GM21528 (cell line): ENCODE data around the gene CFAP57.
"Not testable (repeated sequence)": the region's sequence is repeated elsewhere in the genome, so short reads cannot be mapped to it uniquely, and the experiment has no call there.

Source experiments
- ATAC-seq: cut with Tn5 transposase; IDR thresholded peaks from one replicate; pipeline ENCODE4 v1.9.1; 2021; ENCODE audit warnings: mild to moderate bottlenecking, moderate library complexity; ENCODE audit not compliant: unreplicated experiment, low FRiP score

Gene CFAP57

DNA sequence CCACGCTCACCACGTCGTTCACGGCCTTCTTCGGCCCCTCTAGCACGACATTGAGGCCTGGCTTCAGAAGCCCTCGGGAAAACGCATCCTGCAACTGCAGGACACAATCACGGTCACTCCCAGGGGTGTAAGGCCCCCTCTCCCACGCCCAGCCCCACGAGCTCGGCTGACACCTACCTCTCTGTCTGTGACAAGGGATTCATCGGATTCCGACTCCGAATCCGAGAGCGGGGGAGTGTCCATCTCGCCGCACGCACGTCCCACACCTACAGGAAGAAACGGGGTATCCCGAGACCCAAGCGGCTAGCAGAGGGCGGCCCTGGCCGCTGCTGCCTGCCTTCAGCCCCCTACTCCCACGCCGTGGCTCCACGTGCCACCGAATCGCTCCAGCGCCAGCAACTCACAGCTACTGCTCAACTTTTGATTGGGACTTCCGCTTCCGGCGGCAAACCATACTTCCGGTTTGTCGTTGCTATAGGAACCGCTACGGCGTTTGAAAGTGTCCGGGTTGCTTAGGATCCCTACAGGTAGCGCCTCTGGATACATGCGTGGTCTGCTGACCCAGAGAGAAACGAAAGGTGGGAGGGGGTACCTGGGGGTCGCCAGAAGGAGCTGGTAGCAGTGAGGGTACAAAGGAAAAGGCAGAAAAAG, at the start of gene CFAP57, which contains the start of gene EBNA1BP2:
CFAP57 (plus strand) TSS at position 455 of the 651 bp plus-strand sequence. CDS start 424 bp downstream, outside the sequence.
EBNA1BP2 (minus strand) TSS at position 415 of the 651 bp plus-strand sequence; CDS start at position 243, 172 bp downstream.
- peak; percentile 84 for ATAC-seq

DNA sequence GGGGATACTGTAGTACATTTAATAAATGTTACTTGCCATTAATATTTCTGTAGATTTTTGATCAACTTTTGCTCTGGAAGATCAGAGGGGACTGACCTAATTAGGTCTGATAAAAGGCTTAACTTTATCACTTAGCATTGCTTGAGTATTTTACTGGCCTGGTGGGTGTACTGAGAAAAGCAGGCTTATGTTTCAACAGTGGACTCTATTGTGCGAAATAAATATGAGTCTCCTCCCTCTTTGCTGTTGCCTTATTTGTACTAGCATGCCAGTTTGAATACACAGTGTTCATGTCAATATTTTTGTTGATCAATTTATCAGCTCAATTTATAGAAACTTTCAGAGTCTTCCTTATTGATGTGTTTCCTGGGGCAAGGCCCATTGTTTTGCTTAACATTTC, 49.1 kb upstream of the CFAP57 start:
- ATAC-seq: no peak

DNA sequence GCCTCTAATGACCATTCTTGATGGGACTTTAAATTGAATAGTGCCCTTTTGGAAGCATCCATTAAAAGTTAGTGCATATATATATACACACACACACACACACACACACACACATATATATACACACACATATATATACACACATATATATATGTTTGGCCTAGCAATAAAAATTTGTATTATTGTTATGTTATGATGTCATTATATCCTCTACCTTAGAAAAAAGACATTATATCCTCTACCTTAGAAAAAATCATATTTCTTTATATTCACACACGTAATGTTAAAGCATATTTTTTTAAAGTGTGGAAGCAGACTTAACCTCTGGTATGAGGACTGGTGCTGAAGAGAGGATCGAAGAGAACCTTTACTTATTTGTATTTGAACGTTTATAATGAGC, 43.3 kb upstream of the CFAP57 start:
- ATAC-seq: no peak

DNA sequence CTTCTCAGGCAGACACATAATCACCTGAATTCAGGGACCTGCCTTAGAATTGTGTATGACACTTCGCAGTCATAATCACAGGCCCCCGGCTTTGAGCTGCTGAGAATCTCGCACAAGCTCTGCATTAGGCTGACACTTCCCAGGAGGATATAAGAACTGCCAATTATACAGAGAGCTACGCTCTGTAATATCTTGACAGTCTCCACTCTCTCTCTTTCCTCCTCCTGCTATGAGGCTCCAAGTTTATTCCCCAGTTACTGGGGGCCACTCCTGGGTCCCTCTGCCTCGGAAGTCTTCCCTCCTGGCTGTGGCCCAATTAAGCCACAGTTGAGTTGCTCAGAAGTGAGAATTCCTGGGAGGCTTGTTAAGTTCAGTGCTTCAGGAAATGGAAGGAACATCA, 42.7 kb upstream of the CFAP57 start:
- ATAC-seq: no peak

DNA sequence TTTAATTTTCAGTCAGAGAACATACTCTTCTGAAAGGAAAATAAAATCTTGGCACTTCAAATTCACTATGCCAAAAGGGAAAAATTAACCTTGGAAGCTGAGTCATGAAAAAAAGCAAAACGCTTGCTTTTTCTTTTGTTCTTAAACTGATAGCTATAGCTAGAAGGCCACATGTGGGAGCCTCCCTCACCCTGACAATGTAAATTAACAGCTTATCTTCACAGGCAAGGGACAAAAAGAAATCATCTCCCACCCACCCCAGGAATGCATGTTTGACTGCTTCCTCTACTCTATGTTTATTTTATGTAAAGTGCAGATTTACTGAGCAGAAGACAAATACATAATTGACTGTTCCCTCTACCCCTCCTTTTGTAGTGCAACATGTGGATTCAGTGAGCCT, 38.1 kb upstream of the CFAP57 start:
- no peak for ATAC-seq

DNA sequence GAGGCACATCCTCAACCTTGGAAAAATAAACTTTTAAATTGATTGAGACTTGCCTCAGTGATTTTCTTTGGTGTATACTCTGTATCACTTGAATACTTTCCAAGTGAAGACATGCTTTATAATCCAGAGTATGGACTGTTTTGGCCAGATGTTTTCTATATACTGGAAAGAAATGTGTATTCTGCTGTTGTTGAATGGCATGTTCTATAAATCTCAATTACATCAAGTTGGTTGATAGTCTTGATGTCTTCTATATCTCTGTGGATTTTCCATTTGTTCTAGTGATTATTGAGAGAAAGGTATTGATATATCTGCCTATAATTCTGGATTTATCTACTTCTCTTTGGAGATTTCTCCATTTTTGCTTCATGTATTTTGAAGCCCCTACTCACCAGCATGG, 37.5 kb upstream of the CFAP57 start:
- ATAC-seq: no peak

DNA sequence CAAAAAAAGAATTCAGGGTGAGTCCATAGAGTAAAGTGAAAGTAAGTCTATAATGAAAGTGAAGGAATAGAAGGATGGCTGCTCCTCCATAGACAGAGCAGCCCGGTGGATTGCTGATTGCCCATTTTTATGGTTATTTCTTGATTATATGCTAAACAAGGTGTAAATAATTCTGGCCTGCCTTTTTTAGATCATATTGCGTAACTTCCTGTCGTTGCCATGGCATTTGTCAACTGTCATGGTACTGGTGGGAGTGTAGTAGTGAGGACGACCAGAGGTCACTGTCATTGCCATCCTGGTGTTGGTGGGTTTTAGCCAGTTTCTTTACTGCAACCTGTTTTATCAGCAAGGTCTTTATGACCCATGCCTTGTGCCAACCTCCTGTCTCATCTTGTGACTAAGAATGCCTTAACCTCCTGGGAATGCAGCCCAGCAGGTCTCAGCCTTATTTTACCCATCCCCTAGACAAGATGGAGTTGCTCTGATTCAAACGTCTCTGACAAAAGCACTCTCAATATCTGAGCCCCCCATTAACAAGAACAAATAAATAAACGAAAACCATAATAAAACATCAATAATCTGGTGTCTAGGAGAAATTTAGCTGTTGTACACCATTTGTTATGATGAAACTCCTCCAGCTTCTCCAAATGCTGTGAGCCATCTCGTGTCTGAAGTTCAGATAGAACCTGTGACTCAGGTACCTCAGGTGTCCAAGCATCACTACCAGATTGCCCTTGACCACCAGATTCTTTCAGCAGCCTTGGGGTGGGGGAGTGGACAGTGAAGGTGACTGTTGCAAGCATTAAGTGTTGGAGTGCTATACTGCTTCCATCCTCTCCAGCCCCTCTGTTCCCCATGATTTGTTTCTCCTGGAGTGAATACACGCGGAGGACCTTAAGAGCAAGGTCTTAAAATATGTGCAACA, 36.0 kb upstream of the CFAP57 start:
- ATAC-seq: no peak

DNA sequence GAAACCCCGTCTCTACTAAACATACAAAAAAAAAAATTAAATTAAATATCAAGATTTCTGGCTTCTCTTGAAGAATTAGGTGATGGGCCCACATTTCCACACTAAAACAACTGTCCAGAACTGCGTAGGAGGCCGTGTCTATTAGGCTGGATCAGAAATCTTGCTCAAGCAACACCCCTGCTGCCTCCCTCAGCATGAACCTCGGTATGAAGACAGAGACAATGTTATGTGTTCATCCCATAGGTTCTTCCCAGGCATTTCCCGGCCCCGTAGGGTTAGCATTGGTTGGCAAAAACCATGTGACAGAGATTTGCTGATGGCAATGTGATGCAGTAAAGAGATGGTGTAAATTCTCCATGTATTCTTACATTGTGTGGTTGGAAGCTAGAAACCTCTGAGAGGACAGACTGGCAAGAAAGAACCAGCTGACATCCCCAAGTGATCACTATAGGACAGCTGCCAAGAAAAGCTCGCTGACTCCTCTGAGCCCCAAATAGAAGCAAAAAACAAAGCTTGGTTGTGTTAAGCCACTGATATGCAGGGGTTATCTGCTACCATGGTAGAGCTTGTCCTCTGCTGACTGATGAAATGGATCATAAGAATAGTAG, 34.6 kb upstream of the CFAP57 start:
- ATAC-seq: no peak

DNA sequence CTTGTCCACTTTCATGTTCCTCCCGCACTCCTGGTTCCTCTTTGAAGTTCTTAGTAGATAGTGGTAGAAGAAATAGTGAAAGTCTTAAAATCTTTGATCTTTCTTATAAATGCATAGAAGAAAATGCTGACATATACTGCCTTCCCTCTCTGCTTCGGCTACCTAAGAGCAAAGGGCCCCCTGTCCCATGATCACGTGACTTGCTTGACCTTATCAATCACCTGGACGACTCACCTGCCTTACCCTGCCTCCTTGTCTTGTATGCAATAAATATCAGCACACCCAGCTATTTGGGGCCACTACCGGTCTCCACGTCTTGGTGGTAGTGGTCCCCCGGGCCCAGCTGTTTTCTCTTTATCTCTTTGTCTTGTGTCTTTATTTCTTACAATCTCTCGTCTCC, 32.8 kb upstream of the CFAP57 start:
- ATAC-seq: not testable (repeated sequence)

DNA sequence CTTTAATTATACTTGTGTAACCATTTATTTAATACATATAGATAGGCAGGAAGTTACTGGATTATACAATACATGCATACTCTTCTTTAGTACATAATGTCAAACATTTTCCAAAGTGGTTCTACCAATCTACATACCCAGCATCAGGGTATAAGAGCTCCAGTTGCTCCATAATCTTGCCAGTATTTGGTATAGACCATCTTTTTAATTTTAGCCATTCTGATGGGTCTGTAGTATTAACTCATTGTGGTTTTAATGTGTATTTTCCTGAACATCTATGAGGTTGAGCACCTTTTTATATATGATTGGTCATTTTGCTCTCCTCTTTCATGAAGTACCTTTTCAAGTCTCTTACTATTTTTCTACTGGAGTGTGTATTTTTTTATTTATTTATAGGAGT, 32.1 kb upstream of the CFAP57 start:
- ATAC-seq: no peak

DNA sequence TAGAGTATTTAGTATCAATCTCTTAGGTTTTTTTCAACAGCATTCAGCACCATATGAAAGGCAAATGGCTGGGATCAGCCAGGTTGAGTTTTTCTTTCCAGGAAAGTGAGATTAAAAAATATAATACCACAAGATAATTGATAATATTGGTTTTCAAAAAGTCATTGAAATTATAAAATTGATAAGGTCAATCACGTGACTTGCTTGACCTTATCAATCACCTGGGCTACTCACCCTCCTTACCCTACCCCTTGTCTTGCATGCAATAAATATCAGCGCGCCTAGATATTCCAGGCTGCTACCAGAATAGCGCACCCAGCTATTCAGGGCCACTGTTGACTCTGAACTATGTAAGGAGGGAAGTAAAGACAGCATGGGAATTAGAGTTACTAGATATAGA, 31.5 kb upstream of the CFAP57 start:
- ATAC-seq: no peak

DNA sequence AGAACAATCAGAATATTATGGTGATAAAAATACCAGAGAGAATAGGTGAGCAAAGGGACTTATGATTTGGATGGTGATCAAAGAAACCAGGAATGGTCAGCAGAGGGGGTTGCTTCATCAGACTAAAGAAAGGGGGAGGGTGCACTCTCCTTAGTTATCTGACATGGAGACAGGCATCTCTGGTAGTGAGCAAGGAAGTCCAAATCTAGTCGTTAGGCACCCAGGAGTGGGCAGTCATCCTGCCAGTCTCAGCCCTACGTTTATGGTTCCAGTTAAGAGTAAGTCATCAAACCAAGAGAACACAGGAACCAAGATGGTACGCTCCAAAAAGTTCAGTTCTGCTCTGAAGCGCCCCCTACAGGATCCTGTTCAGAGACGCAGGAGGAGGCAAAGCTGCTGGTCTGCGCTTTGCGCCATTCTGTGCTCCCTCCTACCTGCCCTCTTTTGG, 28.7 kb upstream of the CFAP57 start:
- ATAC-seq: no peak

DNA sequence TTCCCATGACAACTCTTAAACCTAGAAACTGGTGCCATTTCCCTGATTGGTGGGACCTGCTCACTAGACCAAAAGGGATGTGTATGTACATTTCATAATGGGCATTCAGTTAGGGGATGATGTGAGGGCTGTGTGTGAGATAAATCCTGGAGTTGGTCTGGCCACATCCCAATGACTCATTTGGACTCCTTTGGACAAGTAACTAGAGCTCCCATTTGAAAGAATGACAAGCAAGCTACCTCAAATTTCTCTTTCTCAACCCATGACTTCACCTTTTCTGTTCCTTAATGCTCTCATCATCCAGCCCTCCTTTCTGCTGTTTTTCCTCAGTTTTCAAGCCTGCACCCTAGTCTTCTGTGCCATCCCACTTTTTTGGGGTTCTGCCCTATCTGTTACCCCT, 27.9 kb upstream of the CFAP57 start:
- ATAC-seq: no peak

DNA sequence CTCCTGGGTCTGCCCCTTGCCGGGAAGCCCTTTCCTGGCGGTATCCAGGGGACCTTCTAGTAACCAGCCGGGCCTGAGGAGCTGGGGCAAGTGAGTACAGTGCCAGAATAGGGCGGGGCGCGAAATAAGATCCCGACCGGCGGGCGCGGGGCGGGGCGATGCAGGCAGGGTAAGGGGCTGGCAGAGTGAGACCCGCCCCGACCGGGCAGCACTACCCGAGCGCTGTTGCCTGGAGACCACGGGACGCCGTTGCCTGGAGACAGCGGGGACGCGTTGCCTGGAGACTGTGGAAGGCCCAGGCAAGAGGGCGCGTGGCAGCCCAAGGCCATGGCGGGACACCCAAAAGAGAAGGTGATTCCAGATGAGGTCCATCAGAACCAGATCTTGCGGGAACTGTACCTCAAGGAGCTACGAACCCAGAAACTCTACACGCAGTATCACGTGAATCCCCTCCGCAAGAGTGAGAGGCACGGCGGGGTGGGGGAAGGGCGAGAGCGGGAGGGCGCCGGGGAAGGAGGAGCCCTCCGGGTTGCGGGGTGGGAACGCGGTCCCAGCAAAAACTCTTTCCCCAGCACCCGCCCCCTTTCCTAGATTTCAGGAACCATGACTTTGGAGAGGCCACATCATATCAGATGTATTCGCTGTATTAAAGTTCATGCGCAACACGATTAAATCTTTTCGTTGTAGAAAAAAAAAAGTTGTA, 24.4 kb upstream of the CFAP57 start:
- ATAC-seq: no peak

DNA sequence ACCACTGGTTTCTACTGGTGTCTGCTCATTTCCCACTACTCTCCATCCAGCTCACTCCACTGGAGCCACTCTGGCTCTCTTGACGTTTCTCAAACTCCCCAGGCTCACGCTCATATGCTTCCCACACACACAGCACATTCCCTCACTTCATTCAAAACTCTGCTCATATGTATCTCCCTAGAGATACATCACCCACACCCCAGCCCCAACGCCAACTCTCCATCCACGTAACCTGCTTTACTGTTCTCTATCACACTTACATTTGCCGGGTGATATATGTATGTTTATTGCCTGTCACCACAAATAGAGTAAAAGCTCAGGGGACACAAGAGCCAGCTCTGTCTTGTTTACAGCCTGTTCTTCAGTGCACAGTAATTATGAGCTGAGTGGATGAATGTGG, 22.2 kb upstream of the CFAP57 start:
- no peak for ATAC-seq

DNA sequence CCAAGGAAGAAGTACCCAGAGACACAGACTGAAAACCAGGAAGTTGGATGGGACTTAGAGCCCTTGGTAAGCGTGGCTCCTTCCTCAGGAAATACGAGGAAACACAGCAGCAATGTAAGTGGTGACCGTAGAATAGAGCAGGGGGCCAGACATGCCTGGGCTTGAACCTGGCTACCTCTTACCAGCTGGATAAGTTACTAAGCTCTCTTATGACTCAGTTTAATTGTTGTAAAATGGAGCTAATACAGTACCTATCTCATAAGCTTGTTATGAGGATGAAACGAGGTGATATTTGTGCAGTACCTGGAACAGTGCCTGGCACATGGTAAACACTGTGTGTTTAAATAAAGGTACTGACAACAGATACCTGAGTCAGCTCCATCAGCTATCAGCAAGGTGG, 19.3 kb upstream of the CFAP57 start:
- ATAC-seq: no peak

DNA sequence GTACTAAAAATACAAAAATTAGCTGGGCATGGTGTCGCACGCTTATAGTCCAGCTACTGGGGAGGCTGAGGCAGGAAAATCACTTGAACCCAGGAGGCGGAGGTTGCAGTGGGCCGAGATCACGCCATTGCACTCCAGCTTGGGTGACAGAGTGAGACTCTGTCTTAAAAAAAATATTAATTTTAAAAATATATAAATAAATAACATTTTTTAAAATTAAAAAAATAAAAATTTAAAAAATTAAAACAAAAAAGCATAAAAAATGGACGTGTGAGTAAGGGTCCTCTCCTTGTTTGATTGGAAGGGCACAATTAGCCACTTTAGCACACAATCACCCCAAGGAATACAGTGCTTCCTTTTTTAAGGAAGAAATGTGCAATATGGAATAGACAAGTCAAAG, 18.7 kb upstream of the CFAP57 start:
- ATAC-seq: no peak

DNA sequence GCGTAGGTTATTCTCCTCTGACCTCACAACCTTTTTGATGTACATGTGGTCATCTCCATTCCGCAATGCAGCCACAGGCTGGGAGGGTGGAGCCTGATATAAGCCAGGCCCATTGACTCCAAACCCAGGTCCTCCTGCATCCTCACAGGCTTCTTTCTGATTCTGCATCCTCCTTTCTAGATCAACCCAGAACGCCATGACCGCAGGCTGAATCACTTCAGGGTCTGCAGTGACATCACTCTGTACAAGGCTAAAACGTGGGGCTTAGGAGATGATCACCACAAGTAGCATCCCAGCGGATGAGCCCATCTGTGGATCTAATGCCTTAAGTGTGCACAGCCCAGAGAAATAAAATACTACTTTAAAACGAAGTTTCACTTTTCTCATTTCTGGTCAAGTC, 16.1 kb upstream of the CFAP57 start:
- no peak for ATAC-seq

DNA sequence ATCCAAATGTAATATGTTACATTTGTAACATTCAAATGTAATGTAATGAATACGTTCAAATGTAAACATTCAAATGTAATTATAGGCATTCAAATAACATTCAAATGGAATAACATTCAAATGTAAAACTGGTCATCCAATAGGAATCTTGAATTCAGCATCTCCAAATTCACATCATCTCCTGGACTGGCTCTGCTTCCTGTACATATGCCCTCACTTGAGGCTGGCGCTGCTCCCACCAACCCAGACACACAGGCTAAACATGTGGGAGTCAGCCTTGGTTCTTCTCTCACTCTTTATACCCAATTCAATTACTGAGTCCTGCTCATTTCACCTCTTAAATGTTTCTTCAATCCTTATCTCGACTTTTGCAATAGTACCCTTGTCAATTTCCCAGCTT, 7.0 kb upstream of the CFAP57 start:
- ATAC-seq: no peak

DNA sequence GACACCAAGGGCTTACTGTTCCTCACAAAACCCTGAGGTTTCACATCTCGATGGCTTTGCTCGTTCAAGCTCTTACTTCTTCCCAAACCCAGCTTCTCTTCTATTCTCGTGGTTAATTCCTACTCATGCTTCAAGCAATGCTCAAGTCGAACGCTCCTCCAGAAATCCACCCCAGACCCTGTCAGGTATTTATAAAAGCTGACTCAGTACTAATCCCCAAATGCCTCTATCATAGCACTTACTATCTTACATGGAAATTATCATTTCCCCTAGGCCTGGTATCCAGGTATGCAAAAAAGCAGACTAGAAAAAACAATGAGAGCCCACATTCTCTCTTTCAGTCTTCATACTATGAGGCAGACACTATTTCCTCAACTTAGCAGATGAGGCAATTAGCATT, 6.4 kb upstream of the CFAP57 start:
- ATAC-seq: no peak
